PC-3 (cell line): ENCODE measurements around the gene PLA2G15. TPM values are rescaled to one million over a fixed set of nuclear protein-coding genes. Genes with fewer than 3 reads are reported as not detected.

Experiments
- ATAC-seq: fragments of 200-7000 bp; cut with Tn5 transposase; 2 replicates; pipeline ENCODE4 v1.9.1; 2020; ENCODE audit warnings: mild to moderate bottlenecking, moderate library complexity
- BruUV-seq: library from RNA; stranded (reverse); fragments of 400-500 nt; replicated peaks from 2 replicates; lab custom pipeline; 2021; lab: Mats Ljungman, UMichigan
- CTCF ChIA-PET: fragments of 300-600 bp; sonication (Branson Sonifier 250); formaldehyde crosslinking; loops from one replicate; lab custom pipeline; 2022; ENCODE audit warnings: antibody characterized with exemption; lab: Charles Lee
- POLR2A ChIA-PET: fragments of 300-600 bp; sonication (Branson Sonifier 250); formaldehyde crosslinking; loops from one replicate; lab custom pipeline; 2022; ENCODE audit warnings: antibody characterized with exemption; ENCODE audit not compliant: unreplicated experiment; lab: Charles Lee
- DNase-seq: peaks from one replicate; pipeline ENCODE4 v3.0.0-alpha.2; 2015
- H2AFZ ChIP-seq: fragments of 300-600 bp; sonication (generic); 2 replicates; pipeline ENCODE4 v1.6.0; 2016; ENCODE audit warnings: antibody characterized with exemption, low read length
- H3F3A ChIP-seq: fragments of 300-600 bp; sonication (generic); one replicate; pipeline ENCODE4 v1.6.0; 2017; ENCODE audit warnings: antibody characterized with exemption, low read length, control low read depth, mild to moderate bottlenecking; ENCODE audit not compliant: unreplicated experiment
- H3K27ac ChIP-seq: fragments of 300-600 bp; sonication (generic); 2 replicates; pipeline ENCODE4 v1.5.1; 2016; ENCODE audit warnings: mild to moderate bottlenecking, low read length
- H3K27me3 ChIP-seq: fragments of 300-600 bp; sonication (generic); 2 replicates; pipeline ENCODE4 v1.6.1; 2016; ENCODE audit warnings: low read length, mixed read lengths
- H3K36me3 ChIP-seq: fragments of 300-600 bp; sonication (generic); 2 replicates; pipeline ENCODE4 v1.6.1; 2016; ENCODE audit warnings: low read depth, mixed run types, low read length, mixed read lengths
- H3K4me1 ChIP-seq: fragments of 300-600 bp; sonication (generic); 2 replicates; pipeline ENCODE4 v1.5.1; 2016; ENCODE audit warnings: low read length; ENCODE audit not compliant: insufficient read depth
- H3K4me2 ChIP-seq: fragments of 300-600 bp; sonication (generic); 2 replicates; pipeline ENCODE4 v1.6.0; 2016; ENCODE audit warnings: low read length
- H3K4me3 ChIP-seq: fragments of 300-600 bp; sonication (generic); 2 replicates; pipeline ENCODE4 v1.5.1; 2016; ENCODE audit warnings: mild to moderate bottlenecking, low read length, mixed read lengths
- H3K79me2 ChIP-seq: fragments of 300-600 bp; sonication (generic); 2 replicates; pipeline ENCODE4 v1.6.1; 2017; ENCODE audit warnings: low read length, mixed read lengths
- H3K9ac ChIP-seq: fragments of 300-600 bp; sonication (generic); 2 replicates; pipeline ENCODE4 v1.6.0; 2016; ENCODE audit warnings: mild to moderate bottlenecking, low read length
- H3K9me2 ChIP-seq: fragments of 300-600 bp; sonication (generic); replicated peaks from 2 replicates; pipeline ENCODE4 v1.6.1; 2016; ENCODE audit warnings: mixed run types, low read length, mixed read lengths
- H3K9me3 ChIP-seq: fragments of 300-600 bp; sonication (generic); 2 replicates; pipeline ENCODE4 v1.6.1; 2016; ENCODE audit warnings: low read length, mixed read lengths
- H4K20me1 ChIP-seq: fragments of 300-600 bp; sonication (generic); 2 replicates; pipeline ENCODE4 v1.6.1; 2016; ENCODE audit warnings: low read length, mixed read lengths
- EZH2 ChIP-seq: fragments of 300-600 bp; sonication (generic); IDR thresholded peaks from one replicate; pipeline ENCODE4 v1.6.1; 2017; ENCODE audit warnings: antibody characterized with exemption, mild to moderate bottlenecking, low read length; ENCODE audit not compliant: unreplicated experiment
- EZH2phosphoT487 ChIP-seq: fragments of 300-600 bp; sonication (generic); IDR thresholded peaks from 2 replicates; pipeline ENCODE4 v1.6.1; 2018; ENCODE audit warnings: mild to moderate bottlenecking, antibody characterized with exemption, low read length, borderline replicate concordance
- intact Hi-C: fragments of 100-400 bp; cut with micrococcal nuclease; formaldehyde crosslinking; loops from 2 replicates; pipeline ENCODE4 v1.9.0; 2023
- total RNA-seq: library from RNA; depleted of rRNA; stranded (reverse); fragments of >200 nt; gene quantifications from 2 replicates; pipeline ENCODE4 v1.2.3, GENCODE V29; 2014
- TF ChIP-seq, protein P1 (sequence below): fragments of 300-600 bp; sonication (generic); conservative IDR thresholded peaks from 2 replicates; pipeline ENCODE4 v1.5.1; 2017; ENCODE audit warnings: antibody characterized with exemption, low read depth, mild to moderate bottlenecking, low read length

PLA2G15 gene
- total RNA-seq, 1 experiment from 2014 or later: 16.4 TPM

DNA sequence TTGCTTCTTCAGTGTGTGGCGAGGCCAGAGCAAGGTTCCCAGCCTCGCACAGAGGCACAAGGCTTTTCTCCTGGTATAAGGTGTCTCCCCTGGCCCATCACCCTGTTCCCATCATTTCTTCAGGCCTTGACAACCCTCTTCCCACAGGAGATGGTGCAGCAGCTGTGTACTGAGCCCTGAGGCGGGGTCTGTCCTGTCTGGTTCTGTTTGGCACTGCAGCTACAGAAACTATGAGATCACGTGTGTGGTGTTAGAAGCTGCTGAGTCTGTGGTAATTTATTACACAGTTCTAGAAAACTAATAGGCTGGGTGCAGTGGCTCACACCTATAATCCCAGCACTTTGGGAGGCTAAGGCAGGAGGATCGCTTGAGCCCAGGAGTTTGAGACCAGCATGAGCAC is 7.2 kb downstream of the PLA2G15 start:
- Histone ChIP-seq H3K36me3 (no peaks in the 10 kb centered on the region; the same call in 1 of the 2 replicates), H3K27me3 (no peaks in the 10 kb centered on the region), H2AFZ (no peak overlapping the region), H3K9me2 (no peaks in the 10 kb centered on the region), H3K27ac (no peak overlapping the region), H3K4me2 (no peak overlapping the region), H3K4me1 (peaks cover 5% of the 10 kb centered on the region), H3K9me3 (no peaks in the 10 kb centered on the region), H3K9ac (no peak overlapping the region), H3K79me2 (no peaks in the 10 kb centered on the region), H3F3A (no peaks in the 10 kb centered on the region), H3K4me3 (no peak overlapping the region), H4K20me1 (no peaks in the 10 kb centered on the region)
- intact Hi-C loops: no loop called here
- ChIA-PET CTCF (no interaction called here), POLR2A (no interaction called here)
- DNase-seq: no peak
- no peak for ATAC-seq
- TF ChIP-seq EZH2: no peak
- no peak for TF ChIP-seq EZH2phosphoT487
- TF ChIP-seq, protein P1, sequence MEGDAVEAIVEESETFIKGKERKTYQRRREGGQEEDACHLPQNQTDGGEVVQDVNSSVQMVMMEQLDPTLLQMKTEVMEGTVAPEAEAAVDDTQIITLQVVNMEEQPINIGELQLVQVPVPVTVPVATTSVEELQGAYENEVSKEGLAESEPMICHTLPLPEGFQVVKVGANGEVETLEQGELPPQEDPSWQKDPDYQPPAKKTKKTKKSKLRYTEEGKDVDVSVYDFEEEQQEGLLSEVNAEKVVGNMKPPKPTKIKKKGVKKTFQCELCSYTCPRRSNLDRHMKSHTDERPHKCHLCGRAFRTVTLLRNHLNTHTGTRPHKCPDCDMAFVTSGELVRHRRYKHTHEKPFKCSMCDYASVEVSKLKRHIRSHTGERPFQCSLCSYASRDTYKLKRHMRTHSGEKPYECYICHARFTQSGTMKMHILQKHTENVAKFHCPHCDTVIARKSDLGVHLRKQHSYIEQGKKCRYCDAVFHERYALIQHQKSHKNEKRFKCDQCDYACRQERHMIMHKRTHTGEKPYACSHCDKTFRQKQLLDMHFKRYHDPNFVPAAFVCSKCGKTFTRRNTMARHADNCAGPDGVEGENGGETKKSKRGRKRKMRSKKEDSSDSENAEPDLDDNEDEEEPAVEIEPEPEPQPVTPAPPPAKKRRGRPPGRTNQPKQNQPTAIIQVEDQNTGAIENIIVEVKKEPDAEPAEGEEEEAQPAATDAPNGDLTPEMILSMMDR: no peak
- no TSS peak for BruUV-seq

DNA sequence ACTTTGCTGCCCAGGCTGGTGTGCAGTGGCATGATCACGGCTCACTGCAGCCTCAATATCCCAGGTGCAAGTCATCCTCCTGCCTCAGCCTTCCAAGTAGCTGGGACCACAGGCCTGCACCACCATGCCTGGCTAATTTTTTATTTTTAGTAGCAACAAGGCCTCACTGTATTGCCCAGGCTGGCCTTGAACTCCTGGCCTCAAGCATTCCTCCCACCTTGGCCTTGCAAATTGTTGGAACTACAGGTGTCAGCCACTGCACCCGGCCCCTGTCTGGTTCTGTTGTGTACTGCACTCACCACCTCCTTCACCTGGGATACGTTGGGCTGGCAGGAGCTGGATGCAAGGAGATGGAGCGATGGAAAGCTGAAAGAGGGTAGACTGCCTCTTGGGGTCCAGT is 8.5 kb downstream of the PLA2G15 start:
- Histone ChIP-seq H3K9ac (no peak overlapping the region), H3K79me2 (no peaks in the 10 kb centered on the region), H4K20me1 (no peaks in the 10 kb centered on the region), H3K4me3 (no peak overlapping the region), H3K9me2 (no peaks in the 10 kb centered on the region), H3K27me3 (no peaks in the 10 kb centered on the region), H3K4me2 (no peak overlapping the region), H2AFZ (no peak overlapping the region), H3K27ac (no peak overlapping the region), H3K9me3 (no peaks in the 10 kb centered on the region), H3K4me1 (peaks cover 18% of the 10 kb centered on the region), H3F3A (peaks cover 4% of the 10 kb centered on the region), H3K36me3 (no peaks in the 10 kb centered on the region; the same call in 1 of the 2 replicates)
- no peak for TF ChIP-seq EZH2
- no peak for TF ChIP-seq EZH2phosphoT487
- TF ChIP-seq, protein P1: no peak
- DNase-seq: no peak
- ChIA-PET CTCF (no interaction called here), POLR2A (no interaction called here)
- BruUV-seq: no TSS peak
- intact Hi-C loops: no loop called here
- ATAC-seq: no peak

DNA sequence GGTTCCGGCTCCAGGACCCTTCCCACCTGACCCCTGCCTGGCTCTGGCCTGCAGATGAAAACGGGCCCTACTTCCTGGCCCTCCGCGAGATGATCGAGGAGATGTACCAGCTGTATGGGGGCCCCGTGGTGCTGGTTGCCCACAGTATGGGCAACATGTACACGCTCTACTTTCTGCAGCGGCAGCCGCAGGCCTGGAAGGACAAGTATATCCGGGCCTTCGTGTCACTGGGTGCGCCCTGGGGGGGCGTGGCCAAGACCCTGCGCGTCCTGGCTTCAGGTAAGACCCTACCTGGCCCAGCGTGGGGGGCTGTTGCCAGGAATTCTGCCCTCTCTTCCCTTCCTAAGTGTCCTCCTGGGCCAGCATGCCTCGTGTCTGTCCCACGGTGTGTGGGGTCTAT is 10.5 kb downstream of the PLA2G15 start:
- no peak overlapping the region for H2AFZ ChIP-seq
- H3F3A ChIP-seq: peaks cover 4% of the 10 kb centered on the region
- no peak overlapping the region for H3K9ac ChIP-seq
- H3K79me2 ChIP-seq: no peaks in the 10 kb centered on the region
- POLR2A ChIA-PET: no interaction called here
- BruUV-seq: no TSS peak
- intact Hi-C loops: no loop called here
- no peak for TF ChIP-seq EZH2phosphoT487
- TF ChIP-seq, protein P1: no peak
- H3K4me2 ChIP-seq: no peak overlapping the region
- no peak for ATAC-seq
- DNase-seq: no peak
- no peaks in the 10 kb centered on the region for H4K20me1 ChIP-seq
- no peak overlapping the region for H3K27ac ChIP-seq
- H3K9me3 ChIP-seq: no peaks in the 10 kb centered on the region
- peaks cover 18% of the 10 kb centered on the region for H3K4me1 ChIP-seq
- H3K4me3 ChIP-seq: no peak overlapping the region
- no peaks in the 10 kb centered on the region; the same call in 1 of the 2 replicates for H3K36me3 ChIP-seq
- CTCF ChIA-PET: no interaction called here
- no peaks in the 10 kb centered on the region for H3K27me3 ChIP-seq
- no peaks in the 10 kb centered on the region for H3K9me2 ChIP-seq
